Caki2 (cell line): ENCODE measurements around the gene SLC24A2. TPM values are rescaled to one million over a fixed set of nuclear protein-coding genes. Genes with fewer than 3 reads are reported as not detected.
"Not testable (repeated sequence)": the region's sequence is repeated elsewhere in the genome, so short reads cannot be mapped to it uniquely, and the experiment has no call there.

Source experiments
- DNase-seq: peaks from one replicate; pipeline ENCODE4 v3.0.0-alpha.2; 2015; ENCODE audit warnings: low read depth
- in situ Hi-C: cut with HindIII; loops from 2 replicates; pipeline ENCODE4 v1.10.0; 2016; ENCODE audit warnings: low sequenced_read_pairs, low pct_unique_long_range_greater_than_20kb, mixed read lengths
- total RNA-seq: library from RNA; depleted of rRNA; stranded (reverse); fragments of >200 nt; shearing (Covaris generic); gene quantifications from 2 replicates; pipeline ENCODE4 v1.2.3, GENCODE V29; 2014; ENCODE audit warnings: low replicate concordance; rRNA removed

SLC24A2 gene
- total RNA-seq = not detected in 2 replicates

DNA sequence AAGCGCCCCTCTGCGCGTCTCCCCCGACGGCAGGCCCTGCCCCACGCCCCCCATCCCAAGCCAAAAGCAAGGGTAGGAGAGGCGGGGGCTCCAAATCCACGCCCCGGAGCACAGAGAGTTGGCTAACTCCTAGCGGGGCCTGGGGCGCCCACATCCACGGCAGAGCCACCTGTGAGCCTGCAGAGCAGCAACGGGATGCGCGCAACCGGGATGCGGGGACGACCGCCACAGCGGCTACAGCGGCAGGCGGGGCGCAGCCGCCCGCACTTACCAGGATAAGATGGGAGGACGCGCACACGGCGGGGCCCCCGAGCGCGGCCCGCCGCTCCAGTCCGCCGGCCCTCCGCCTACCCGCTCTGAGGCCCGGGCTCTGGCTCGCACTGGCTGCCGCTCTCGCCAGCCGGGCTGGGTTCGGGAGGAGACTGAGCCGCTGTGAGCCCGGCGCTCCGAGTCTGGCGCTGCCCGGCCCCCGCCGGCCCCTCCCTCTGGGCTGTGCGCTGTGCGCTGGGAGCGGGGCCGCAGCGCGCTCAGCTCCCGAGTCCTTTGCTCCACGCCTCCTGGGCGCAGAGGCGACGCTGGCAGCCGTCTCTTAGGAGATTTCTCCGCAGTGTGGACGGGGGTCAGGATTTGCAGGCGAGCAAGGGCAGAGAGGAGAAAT, at the start of gene SLC24A2:
TSS of gene SLC24A2 (minus strand) at position 424 of the 658 bp plus-strand sequence.
- in situ Hi-C loops = no loop called here
- no peak for DNase-seq

DNA sequence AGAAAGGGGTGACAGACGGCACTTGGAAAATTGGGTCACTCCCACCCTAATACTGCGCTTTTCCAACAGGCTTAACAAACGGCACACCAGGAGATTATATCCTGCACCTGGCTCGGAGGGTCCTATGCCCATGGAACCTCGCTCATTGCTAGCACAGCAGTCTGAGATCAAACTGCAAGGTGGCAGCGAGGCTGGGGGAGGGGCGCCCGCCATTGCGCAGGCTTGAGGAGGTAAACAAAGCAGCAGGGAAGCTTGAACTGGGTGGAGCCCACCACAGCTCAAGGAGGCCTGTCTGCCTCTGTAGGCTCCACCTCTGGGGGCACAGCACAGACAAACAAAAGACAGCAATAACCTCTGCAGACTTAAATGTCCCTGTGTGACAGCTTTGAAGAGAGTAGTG, 44.5 kb upstream of the SLC24A2 start:
- DNase-seq, in situ Hi-C loops: not testable (repeated sequence)

- in situ Hi-C loops = no loop called here
- no peak for DNase-seq
These were observed 42.0 kb upstream of the SLC24A2 start for GRCh38 chr9:19830796-19831195.

DNA sequence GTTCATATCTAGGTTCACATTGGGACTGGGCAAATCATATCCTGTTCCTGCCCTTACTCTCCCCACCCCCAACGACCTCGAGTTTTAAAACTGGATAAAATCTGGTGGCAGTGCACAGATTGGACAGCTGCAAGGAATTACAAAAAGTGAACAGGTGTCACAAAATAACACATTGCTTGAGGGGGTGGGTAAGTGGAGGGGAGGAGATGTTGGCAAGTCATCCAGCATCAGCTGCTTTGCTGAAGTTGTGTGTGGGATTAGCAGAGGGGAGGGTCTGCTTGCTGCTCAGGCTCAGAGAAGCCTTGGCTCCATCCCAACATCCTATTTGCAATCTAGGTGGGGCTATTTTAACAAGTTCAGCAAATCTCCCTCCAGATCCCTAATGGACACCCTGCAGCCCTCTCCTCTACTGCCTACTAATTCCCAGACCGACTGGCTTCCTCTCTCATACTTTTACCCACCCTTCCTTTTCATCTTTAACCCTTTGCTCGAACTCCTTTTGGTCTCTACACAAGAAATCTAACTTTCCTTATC, 39.8 kb upstream of the SLC24A2 start:
- in situ Hi-C loops = no loop called here
- no peak for DNase-seq

- no peak for DNase-seq
- in situ Hi-C loops = no loop called here
These were observed 27.9 kb upstream of the SLC24A2 start for GRCh38 chr9:19816769-19817168.

DNA sequence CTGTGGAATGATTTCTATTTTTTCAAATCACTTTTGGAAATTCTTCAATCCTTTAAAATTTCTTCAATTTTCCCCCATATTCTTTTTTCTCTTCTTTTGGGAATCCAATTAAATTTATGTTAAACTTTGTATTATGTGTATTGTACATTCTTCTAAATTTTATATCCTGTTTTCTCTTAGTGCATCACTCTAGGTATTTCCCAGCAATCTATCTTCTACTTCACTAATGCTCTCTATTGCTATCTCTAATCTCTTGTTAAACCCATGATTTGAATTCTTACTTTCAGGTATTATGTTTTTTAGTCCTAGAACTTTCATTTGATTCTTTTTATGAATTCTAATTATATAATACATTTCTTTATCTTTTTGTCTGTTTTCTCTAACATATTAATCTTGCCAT, 23.4 kb upstream of the SLC24A2 start:
- in situ Hi-C loops = no loop called here

DNA sequence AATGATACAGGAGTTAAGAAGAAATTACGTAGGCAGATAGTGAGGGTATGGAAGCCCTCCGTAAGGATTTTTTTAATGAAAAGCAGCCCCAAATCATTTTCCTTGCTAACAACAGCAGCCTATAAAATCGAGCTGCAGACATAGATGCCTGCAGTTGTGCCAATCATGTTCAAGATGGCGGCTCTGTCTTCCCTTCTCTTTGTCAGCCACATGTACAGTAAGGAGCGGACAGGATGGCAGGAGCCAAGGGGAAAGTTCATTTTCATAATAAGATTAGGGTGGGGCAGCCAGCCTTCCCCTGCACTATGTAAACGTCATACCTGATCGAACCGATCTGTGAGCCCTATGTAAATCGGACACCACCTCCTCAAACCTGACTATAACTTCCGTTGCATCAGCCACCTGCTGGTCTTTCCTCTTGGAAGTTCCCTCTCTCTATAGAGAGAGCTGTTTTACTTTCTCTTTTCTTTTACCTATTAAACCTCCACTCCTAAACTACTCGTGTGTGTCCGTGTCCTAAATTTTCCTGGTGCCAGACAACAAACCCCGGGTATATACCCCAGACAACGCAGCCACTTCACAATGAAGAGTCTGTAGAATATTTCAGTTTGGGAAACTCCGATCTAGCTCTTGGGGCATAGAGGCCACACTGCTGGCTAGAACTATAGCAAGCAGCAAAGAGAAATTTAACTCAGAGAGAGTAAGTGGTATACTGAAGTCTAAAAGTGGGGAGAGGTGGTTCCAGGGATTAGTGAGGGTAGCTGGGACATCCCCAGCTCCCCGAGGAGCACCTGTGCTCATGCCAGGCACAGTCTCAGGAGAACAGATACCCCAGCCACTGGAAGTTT, 20.8 kb upstream of the SLC24A2 start:
- in situ Hi-C loops = no loop called here
- DNase-seq = no peak

More for the DNA sequence above, 23.4 kb upstream of the SLC24A2 start:
- DNase-seq = no peak

- no peak for DNase-seq
- in situ Hi-C loops = no loop called here
These were observed 18.5 kb upstream of the SLC24A2 start for GRCh38 chr9:19807182-19807892.

DNA sequence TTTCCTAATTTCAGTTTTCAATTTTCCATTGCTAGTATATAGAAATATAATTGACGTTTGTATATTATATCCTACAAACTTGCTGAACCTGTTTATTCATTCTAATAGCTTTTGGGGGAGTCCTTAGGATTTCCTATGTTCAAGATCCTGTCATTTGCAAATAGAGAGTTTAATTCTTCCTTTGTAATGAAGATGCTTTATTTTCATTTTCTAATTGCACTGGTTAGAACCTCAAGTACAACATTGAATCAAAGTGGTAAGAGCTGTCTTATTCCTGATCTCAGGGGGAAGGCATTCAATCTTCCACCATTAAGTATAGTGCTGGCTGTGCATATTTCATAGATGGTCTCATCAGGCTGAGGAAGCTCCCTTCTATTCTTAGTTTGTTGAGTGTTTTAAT, 15.6 kb upstream of the SLC24A2 start:
- no peak for DNase-seq
- in situ Hi-C loops = no loop called here

DNA sequence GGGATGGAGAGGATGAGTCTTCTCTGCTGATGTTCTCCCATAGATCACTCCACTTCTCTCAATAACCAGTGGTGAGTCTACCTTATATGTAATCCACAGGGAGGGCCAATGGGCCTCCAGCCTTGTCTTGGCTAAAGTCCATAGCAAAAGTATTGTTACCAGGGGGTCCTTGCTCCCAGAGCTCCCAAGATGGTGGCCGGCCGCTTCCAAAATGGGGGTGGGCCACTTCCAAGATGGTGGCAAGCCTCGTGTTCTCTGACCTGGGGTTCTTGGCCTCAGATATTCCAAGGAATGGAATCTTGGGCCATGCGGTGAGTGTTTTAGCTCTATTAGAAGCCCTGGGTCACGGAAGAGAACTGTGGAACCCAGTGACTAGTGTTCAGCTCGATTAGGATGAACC, 12.0 kb upstream of the SLC24A2 start:
- in situ Hi-C loops = no loop called here
- DNase-seq = no peak

- in situ Hi-C loops = no loop called here
- DNase-seq = no peak
These were observed 10.9 kb upstream of the SLC24A2 start for GRCh38 chr9:19799784-19800183.

DNA sequence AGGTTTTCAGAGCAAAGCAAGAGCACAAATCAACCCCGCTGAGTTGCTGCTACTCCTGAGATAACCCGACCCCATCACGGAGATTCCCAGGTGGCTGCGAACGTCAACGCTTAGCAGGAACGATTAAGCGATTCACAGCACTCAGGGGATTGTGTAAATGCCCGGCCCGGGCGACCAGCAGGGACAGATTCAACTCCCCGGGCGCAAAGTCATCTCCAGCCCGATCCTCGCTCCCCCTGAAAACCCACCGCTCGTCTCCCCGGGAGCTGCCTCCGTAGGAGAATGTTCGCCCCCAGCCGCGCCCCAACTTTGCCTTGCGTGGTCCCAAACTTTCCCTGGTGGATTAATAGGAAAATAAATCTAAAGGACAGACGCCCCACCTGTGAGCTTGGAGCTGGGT, 685 bp downstream of the SLC24A2 start:
- in situ Hi-C loops = no loop called here
- DNase-seq = no peak

GRCh38 chr9:19787672-19788071, 1.2 kb downstream of the SLC24A2 start:
- no peak for DNase-seq
- in situ Hi-C loops = no loop called here

- no peak for DNase-seq
- in situ Hi-C loops = no loop called here
These were observed 3.6 kb downstream of the SLC24A2 start for GRCh38 chr9:19785230-19785629.

DNA sequence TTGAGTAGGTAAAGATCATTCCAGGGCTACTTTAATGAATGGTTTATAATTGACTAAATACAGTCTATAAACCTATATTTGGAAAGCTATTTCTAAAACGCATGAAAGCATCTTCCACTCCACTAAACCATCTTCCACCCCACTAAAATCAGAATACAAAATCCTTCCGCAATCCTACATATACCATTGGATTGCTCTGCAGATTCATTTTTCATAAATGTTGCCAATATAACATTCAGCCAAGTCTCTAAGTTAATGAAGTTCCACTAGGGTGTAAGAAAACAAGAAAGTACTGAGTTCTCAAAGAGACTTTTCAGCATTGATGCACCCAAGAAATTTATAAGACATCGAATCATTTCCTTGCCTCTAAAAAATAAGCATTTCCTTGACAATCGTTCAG, 4.7 kb downstream of the SLC24A2 start:
- no peak for DNase-seq
- in situ Hi-C loops = no loop called here

DNA sequence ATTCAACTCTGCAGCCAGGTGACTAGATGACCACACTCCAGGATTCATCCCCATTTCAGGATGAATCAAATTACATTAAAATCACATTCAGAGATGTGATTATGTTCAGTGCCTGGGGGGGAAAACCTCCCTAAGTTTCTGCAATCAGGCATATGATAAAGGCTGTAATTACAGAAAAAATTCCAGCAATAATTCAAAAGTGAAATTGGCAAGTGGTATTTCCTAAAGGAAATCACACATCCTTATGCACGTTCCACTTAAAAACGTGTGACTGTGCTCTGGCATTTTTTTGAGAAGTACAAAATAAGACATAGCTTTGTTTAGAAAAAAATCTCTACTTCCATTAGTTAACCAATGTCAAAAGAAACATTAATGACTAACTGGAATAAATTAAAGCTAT, 5.3 kb downstream of the SLC24A2 start:
- in situ Hi-C loops = no loop called here

GRCh38 chr9:19782005-19782404, 6.8 kb downstream of the SLC24A2 start:
- DNase-seq = no peak
- in situ Hi-C loops = no loop called here

More for the DNA sequence above, 5.3 kb downstream of the SLC24A2 start:
- no peak for DNase-seq

GRCh38 chr9:19781240-19781639, 7.6 kb downstream of the SLC24A2 start:
- DNase-seq = no peak
- in situ Hi-C loops = no loop called here

GRCh38 chr9:19771446-19771845, 17.4 kb downstream of the SLC24A2 start:
- DNase-seq = no peak
- in situ Hi-C loops = no loop called here
